ENCODE results near the gene ABCG2. TPM values are rescaled to one million over a fixed set of nuclear protein-coding genes. Genes with fewer than 3 reads are reported as not detected.

ABCG2 gene
- total RNA-seq, 4 donors from 2014 or later = 0.72 to 5.1 (median 2.4) TPM

GRCh38 chr4:88040707-88041106 is 117.7 kb downstream of the ABCG2 start:
- no peaks in the 10 kb centered on the region for H3K27me3 ChIP-seq
- no peak for TF ChIP-seq EP300 (IDR thresholded peaks at IDR 0.05)
- TF ChIP-seq POLR2A (IDR thresholded peaks at IDR 0.05) = no peak
- WGBS = 89% methylated on average over 3 of the region's 3 CpGs

More at GRCh38 chr4:88040707-88041106, 117.7 kb downstream of the ABCG2 start:
- DNase-seq (ENCODE audit: low spot score in 2 of 2) = no peak
- Histone ChIP-seq H3K36me3 (peaks cover 91% of the 10 kb centered on the region), H3K9me3 (no peaks in the 10 kb centered on the region), H3K4me1 (no peaks in the 10 kb centered on the region), H3K4me3 (no peak overlapping the region), H3K27ac (no peak overlapping the region)

Other genes with a start within 250 kb of the ABCG2 start
- gene SPP1, start 182.9 kb downstream of the ABCG2 start, total RNA-seq = 10 to 100 TPM in 1 of 4 donors, 1 to 10 TPM in 2, not detected in 1; 2.0 to 11.3 (median 2.9) TPM
- 10 to 100 TPM; 10.8 to 36.7 (median 18.2) TPM for gene PKD2, start 151.0 kb downstream of the ABCG2 start, total RNA-seq
- gene PPM1K, start 125.9 kb upstream of the ABCG2 start, total RNA-seq = 10 to 100 TPM in 1 of 4 donors, 1 to 10 TPM in 3; 7.8 to 10.5 (median 9.2) TPM
- gene HERC6, start 220.2 kb upstream of the ABCG2 start, total RNA-seq = 1 to 10 TPM; 2.7 to 7.9 (median 3.1) TPM

Measured in suprapubic skin (tissue), 4 donors.